Effector memory CD4-positive, alpha-beta T cell (primary cell): ENCODE results near the gene COA7.

ENCODE experiments used
- DNase-seq, 3 donors: peaks; one replicate each; pipeline ENCODE4 v3.0.0-alpha.2; 2020
- H3K27ac ChIP-seq: 2 replicates; pipeline ENCODE4 v1.7.0; 2013; ENCODE audit warnings: mild to moderate bottlenecking, low read length, moderate library complexity; ENCODE audit not compliant: insufficient read depth, poor library complexity, severe bottlenecking
- H3K27me3 ChIP-seq: replicated peaks from 2 replicates; pipeline ENCODE4 v1.7.0; 2013; ENCODE audit warnings: mild to moderate bottlenecking, low read length; ENCODE audit not compliant: insufficient read depth, control insufficient read depth, poor library complexity, severe bottlenecking
- H3K36me3 ChIP-seq: 2 replicates; pipeline ENCODE4 v1.7.0; 2013; ENCODE audit warnings: mild to moderate bottlenecking, low read length, moderate library complexity; ENCODE audit not compliant: control insufficient read depth, insufficient read depth
- H3K4me1 ChIP-seq: 2 replicates; pipeline ENCODE4 v1.7.0; 2013; ENCODE audit warnings: low read length, mild to moderate bottlenecking; ENCODE audit not compliant: control insufficient read depth, insufficient read depth, poor library complexity, severe bottlenecking
- H3K4me3 ChIP-seq: 2 replicates; pipeline ENCODE4 v1.7.0; 2013; ENCODE audit warnings: low read length, low read depth, mild to moderate bottlenecking; ENCODE audit not compliant: insufficient read depth, poor library complexity, severe bottlenecking
- H3K9me3 ChIP-seq: 2 replicates; pipeline ENCODE4 v1.7.0; 2013; ENCODE audit warnings: mild to moderate bottlenecking, low read length, moderate library complexity; ENCODE audit not compliant: control insufficient read depth

Gene COA7

DNA sequence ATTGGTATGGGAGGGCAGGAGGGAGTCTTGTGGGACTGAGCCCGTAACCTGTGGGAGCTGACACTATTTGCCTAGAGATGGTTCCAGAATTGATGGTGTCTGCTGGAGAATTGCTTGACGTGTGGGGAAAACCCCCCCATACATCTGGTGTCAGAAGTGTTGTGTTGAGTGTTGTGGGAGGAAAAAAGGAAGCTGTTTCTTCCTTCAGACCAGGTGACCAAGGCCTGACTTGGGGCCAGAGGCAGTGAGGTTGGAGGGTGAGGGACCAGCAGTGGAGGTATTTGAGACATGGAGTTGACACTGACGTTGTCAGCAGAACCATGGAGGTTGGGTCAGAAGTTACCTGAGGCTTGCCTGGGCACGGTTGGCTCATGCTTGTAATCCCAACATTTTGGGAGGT, 56.8 kb downstream of the COA7 start:
- Histone ChIP-seq H3K4me1 (peaks cover 35% of the 10 kb centered on the region), H3K9me3 (no peaks in the 10 kb centered on the region), H3K36me3 (peaks cover 15% of the 10 kb centered on the region), H3K27ac (no peak overlapping the region), H3K27me3 (no peaks in the 10 kb centered on the region), H3K4me3 (no peak overlapping the region)
- no peak for DNase-seq

DNA sequence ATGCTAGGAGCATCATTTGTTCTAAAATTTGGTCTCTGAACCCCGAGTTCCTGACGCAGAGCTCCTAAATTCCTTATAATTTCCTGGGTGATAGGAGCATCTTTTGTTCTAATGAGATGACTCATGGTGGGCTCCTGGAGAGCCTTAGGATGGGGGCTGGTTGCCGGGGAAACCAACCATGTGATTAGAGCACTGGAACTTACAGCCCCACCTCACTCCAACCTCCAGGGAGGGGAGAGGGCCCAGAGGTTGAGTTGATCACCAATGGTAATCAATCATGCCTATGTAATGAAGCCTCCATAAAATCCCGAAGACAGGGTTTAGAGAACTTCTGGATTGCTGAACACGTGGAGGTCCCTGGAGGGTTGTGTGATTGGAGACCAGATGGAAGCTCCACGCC, 57.5 kb downstream of the COA7 start:
- Histone ChIP-seq H3K9me3 (no peaks in the 10 kb centered on the region), H3K36me3 (peaks cover 14% of the 10 kb centered on the region), H3K4me1 (peaks cover 35% of the 10 kb centered on the region), H3K4me3 (no peak overlapping the region), H3K27me3 (no peaks in the 10 kb centered on the region), H3K27ac (no peak overlapping the region)
- DNase-seq, result no peak

DNA sequence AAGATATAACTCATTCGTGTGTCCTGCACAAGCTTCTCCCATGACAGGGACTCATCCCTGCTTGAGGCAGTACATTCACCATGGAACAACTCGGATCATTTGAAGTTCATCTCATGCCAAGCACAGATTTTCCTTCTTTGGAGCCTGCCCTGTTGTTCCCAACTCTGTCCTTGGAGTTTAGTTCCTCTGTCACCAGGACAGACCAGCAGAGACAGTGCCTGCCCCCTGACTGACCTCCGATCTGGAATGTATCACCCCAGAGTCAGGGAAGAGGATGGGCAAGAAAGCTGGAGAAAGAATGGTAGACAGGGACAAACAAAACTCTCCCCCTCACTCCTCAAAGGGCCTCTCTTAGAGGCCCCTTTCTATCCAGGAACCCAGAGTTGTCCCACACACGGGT, 60.2 kb downstream of the COA7 start:
- Histone ChIP-seq H3K4me3 (no peak overlapping the region), H3K27me3 (no peaks in the 10 kb centered on the region), H3K9me3 (no peaks in the 10 kb centered on the region), H3K4me1 (peaks cover 59% of the 10 kb centered on the region), H3K36me3 (peaks cover 5% of the 10 kb centered on the region), H3K27ac (peak overlapping the region; percentile 87)
- DNase-seq, result no peak

DNA sequence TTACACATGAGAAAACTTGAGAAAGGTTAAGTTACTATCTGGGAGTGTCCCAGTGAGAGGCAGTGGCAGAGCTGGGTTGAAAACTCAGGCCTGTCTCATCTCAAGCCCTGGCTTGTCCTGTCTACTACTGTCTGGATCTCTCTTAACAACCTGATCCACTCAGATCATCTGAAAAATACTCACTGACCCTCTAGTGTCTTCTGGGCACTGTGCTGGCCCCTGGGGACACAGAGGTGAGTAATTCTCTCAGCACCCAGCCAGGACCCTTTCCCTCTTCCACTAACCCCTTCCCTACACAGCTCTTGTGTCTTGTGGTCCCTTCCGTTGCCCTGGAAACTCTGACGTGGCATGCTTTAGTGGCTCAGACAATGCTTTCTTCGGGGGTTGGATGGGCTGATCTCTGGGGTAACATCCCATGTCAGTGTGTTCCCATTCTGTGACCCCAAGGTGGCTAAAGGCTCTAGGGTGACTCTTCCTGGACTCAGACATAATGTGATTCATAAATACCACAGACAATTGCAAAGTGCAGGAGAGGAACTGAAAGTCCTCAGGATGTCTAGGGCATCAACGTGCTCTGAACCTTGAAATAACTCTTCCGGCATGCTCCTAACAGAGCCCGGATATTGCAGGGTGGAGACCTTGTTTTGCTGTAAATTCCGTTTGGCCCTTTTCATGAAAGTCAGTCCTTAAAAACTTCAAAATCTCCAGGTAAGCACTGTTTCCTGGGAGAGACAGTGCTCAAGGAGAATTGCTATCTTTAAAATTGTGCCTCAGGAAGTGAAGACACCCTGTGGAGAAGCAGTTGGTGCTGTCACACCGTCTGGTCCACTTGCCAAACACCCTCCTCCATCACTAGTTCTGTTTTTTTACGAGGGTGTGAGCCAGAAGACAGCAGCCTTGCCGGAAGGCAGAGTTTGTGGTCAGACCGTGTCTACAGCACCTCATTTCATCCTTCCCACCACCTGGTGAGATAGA, 61.1 kb downstream of the COA7 start:
- peaks cover 68% of the 10 kb centered on the region for H3K4me1 ChIP-seq

DNA sequence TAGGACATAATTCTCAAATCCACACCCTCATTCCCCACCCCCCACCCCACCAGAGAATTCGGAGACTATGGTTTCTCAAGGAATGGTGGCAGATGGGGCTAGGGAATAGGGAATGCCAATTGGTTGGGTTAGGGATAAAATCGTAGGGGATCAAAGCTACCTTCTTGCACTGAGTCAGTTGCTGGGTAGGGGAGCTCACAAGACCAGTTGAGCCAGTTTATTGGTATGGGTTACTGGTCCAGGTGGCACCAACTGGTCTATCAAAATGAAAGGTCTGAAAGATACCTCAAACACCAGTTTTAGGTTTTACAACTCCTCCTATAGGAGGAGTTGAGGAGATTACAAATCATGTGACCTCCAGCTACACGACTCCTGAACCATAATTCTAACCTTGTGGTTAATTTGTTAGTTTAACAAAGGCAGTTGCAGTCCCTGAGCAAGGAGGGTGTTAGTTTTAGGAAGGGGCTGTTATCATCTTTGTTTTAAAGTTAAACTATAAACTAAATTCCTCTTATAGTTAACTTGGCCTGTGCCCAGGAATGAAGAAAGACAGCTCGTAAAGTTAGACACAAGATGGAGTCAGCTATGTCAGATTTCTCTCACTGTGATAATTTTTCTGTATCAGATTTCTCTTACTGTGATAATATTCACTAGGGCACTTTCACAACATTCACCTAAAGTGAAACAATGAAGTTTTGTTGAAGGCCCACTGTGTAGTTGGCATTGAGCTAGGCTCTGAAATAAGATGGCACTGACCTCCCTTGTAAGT, 62.6 kb downstream of the COA7 start:
- H3K4me3 ChIP-seq, result no peak overlapping the region
- H3K27ac ChIP-seq, result peak overlapping the region; percentile 87
- H3K36me3 ChIP-seq, result no peaks in the 10 kb centered on the region
- H3K9me3 ChIP-seq, result no peaks in the 10 kb centered on the region
- no peak for DNase-seq
- peaks cover 66% of the 10 kb centered on the region for H3K4me1 ChIP-seq
- H3K27me3 ChIP-seq, result no peaks in the 10 kb centered on the region

More for the DNA sequence above, 61.1 kb downstream of the COA7 start:
- no peaks in the 10 kb centered on the region for H3K36me3 ChIP-seq
- peak; percentile 56 to 69 (median 65) for DNase-seq
- peak overlapping the region; percentile 87 for H3K27ac ChIP-seq
- H3K4me3 ChIP-seq, result peak overlapping the region; percentile 0
- no peaks in the 10 kb centered on the region for H3K9me3 ChIP-seq
- no peaks in the 10 kb centered on the region for H3K27me3 ChIP-seq
